ENCODE measurements around the gene PMEPA1.

GRCh38 chr20:57650756-57651483 is 58.9 kb downstream of the PMEPA1 start:
- TF ChIP-seq, protein P1, sequence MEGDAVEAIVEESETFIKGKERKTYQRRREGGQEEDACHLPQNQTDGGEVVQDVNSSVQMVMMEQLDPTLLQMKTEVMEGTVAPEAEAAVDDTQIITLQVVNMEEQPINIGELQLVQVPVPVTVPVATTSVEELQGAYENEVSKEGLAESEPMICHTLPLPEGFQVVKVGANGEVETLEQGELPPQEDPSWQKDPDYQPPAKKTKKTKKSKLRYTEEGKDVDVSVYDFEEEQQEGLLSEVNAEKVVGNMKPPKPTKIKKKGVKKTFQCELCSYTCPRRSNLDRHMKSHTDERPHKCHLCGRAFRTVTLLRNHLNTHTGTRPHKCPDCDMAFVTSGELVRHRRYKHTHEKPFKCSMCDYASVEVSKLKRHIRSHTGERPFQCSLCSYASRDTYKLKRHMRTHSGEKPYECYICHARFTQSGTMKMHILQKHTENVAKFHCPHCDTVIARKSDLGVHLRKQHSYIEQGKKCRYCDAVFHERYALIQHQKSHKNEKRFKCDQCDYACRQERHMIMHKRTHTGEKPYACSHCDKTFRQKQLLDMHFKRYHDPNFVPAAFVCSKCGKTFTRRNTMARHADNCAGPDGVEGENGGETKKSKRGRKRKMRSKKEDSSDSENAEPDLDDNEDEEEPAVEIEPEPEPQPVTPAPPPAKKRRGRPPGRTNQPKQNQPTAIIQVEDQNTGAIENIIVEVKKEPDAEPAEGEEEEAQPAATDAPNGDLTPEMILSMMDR (conservative IDR thresholded peaks at IDR 0.05; ENCODE audit: low read length) = no peak
- no peak for TF ChIP-seq EZH2phosphoT487 (IDR thresholded peaks at IDR 0.05; ENCODE audit: borderline replicate concordance, low read depth, low read length)

Measured in OCI-LY7 (cell line).